H1 (cell line): Measurements from ENCODE around the gene ADGB. TPM values are rescaled to one million over a fixed set of nuclear protein-coding genes. Genes with fewer than 3 reads are reported as not detected.

Source experiments
- CTCF ChIA-PET: fragments of 300-600 bp; sonication (Branson Sonifier 250); formaldehyde crosslinking; loops from one replicate; lab custom pipeline; 2021; ENCODE audit not compliant: partially characterized antibody; lab: Charles Lee
- POLR2A ChIA-PET: fragments of 300-600 bp; sonication (Branson Sonifier 250); formaldehyde crosslinking; loops from one replicate; lab custom pipeline; 2021; ENCODE audit warnings: inconsistent platforms; ENCODE audit not compliant: partially characterized antibody; lab: Charles Lee
- DNase-seq, 2 experiments: peaks; one replicate each; pipeline versions ENCODE4 v3.0.0 to v3.0.0-alpha.2; 2010 to 2022; ENCODE audit warnings: low spot score in 2 of 2, low read depth in 1 of 2, mixed read lengths in 1 of 2
- FAIRE-seq: peaks from 2 replicates; lab custom pipeline; 2011; peaks lifted over from hg19 to GRCh38; lab: Jason Lieb, UNC
- H2AFZ ChIP-seq: 2 replicates; pipeline ENCODE4 v1.8.1; 2012; ENCODE audit warnings: low read length, inconsistent platforms
- H2AK5ac ChIP-seq: 2 replicates; pipeline ENCODE4 v1.6.1; 2013; ENCODE audit warnings: low read depth, low read length
- H2BK120ac ChIP-seq: replicated peaks from 2 replicates; pipeline ENCODE3; 2013; ENCODE audit warnings: low read depth, low read length, inconsistent platforms
- H2BK12ac ChIP-seq: 2 replicates; pipeline ENCODE4 v1.6.1; 2013; ENCODE audit warnings: low read depth, low read length
- H2BK15ac ChIP-seq: 2 replicates; pipeline ENCODE4 v1.6.1; 2013; ENCODE audit warnings: low read length
- H2BK20ac ChIP-seq: 2 replicates; pipeline ENCODE4 v1.6.1; 2013; ENCODE audit warnings: low read length
- H2BK5ac ChIP-seq: 2 replicates; pipeline ENCODE4 v1.6.1; 2013; ENCODE audit warnings: low read depth, low read length
- H3K14ac ChIP-seq: 2 replicates; pipeline ENCODE4 v1.6.1; 2013; ENCODE audit warnings: inconsistent platforms; ENCODE audit not compliant: insufficient read length
- H3K18ac ChIP-seq: 2 replicates; pipeline ENCODE4 v1.6.1; 2013; ENCODE audit warnings: low read length; ENCODE audit errors: extremely low read depth
- H3K23ac ChIP-seq: 2 replicates; pipeline ENCODE4 v1.6.1; 2013; ENCODE audit warnings: inconsistent platforms; ENCODE audit not compliant: insufficient read length
- H3K23me2 ChIP-seq: 2 replicates; pipeline ENCODE4 v1.6.1; 2013; ENCODE audit warnings: low read depth, low read length
- H3K27ac ChIP-seq: 2 replicates; pipeline ENCODE4 v1.6.1; 2011; ENCODE audit warnings: low read depth, low read length, inconsistent platforms
- H3K27me3 ChIP-seq, 4 experiments: replicated peaks in 1 of 4; 1 replicate in 1 of 4; 2 replicates in 3 of 4; pipeline versions ENCODE4 v1.6.1 to v1.8.1; 2011 to 2013; ENCODE audit warnings: low read length in 3 of 4, mild to moderate bottlenecking in 3 of 4, inconsistent platforms in 2 of 4, mixed read lengths in 2 of 4, moderate library complexity in 1 of 4; ENCODE audit not compliant: control insufficient read depth in 3 of 4, insufficient read depth in 3 of 4; ENCODE audit errors: extremely low read depth in 1 of 4
- H3K36me3 ChIP-seq, 4 experiments: 2 replicates each; pipeline versions ENCODE4 v1.6.1 to v1.8.1; 2011 to 2013; ENCODE audit warnings: mild to moderate bottlenecking in 4 of 4, low read length in 3 of 4, moderate library complexity in 2 of 4, control low read depth in 1 of 4, inconsistent platforms in 1 of 4; ENCODE audit not compliant: insufficient read depth in 4 of 4, control insufficient read depth in 2 of 4
- H3K4ac ChIP-seq: replicated peaks from 2 replicates; pipeline ENCODE3; 2013; ENCODE audit warnings: low read length, low read depth, mixed read lengths, inconsistent platforms; ENCODE audit not compliant: insufficient read length
- H3K4me1 ChIP-seq, 4 experiments: replicated peaks in 1 of 4; 1 replicate in 1 of 4; 2 replicates in 3 of 4; pipeline versions ENCODE4 v1.6.1 to v1.8.1; 2011 to 2013; ENCODE audit warnings: low read length in 3 of 4, inconsistent platforms in 2 of 4, mixed read lengths in 1 of 4; ENCODE audit not compliant: insufficient read depth in 4 of 4, control insufficient read depth in 3 of 4
- H3K4me2 ChIP-seq, 2 experiments: 2 replicates each; pipeline versions ENCODE4 v1.6.1 to v1.8.1; 2011 to 2013; ENCODE audit warnings: low read depth in 2 of 2, low read length in 2 of 2, control low read depth in 1 of 2, inconsistent platforms in 1 of 2, mild to moderate bottlenecking in 1 of 2; ENCODE audit not compliant: insufficient read depth in 1 of 2
- H3K4me3 ChIP-seq, 4 experiments: fragments of 200-600, 300-600 bp in 1 of 4; sonication (generic), shearing (Covaris generic), sonication (Bioruptor Twin) in 1 of 4; 2 replicates each; pipeline versions ENCODE4 v1.5.1 to v1.8.1; 2011 to 2016; ENCODE audit warnings: low read length in 4 of 4, low read depth in 3 of 4, control low read depth in 2 of 4, inconsistent platforms in 2 of 4, mild to moderate bottlenecking in 2 of 4, mixed read lengths in 1 of 4, moderate library complexity in 1 of 4; ENCODE audit not compliant: insufficient read depth in 2 of 4; ENCODE audit errors: extremely low read depth in 1 of 4
- H3K56ac ChIP-seq: replicated peaks from 2 replicates; pipeline ENCODE3; 2013; ENCODE audit warnings: low read depth, mild to moderate bottlenecking, mixed read lengths, low read length, inconsistent platforms; ENCODE audit not compliant: insufficient read length
- H3K79me1 ChIP-seq: 2 replicates; pipeline ENCODE4 v1.6.1; 2013; ENCODE audit warnings: low read depth, low read length, control low read depth
- H3K79me2 ChIP-seq, 2 experiments: 2 replicates each; pipeline versions ENCODE4 v1.6.1 to v1.8.1; 2012 to 2013; ENCODE audit warnings: low read length in 2 of 2, mild to moderate bottlenecking in 2 of 2, inconsistent platforms in 1 of 2; ENCODE audit not compliant: insufficient read depth in 2 of 2, control insufficient read depth in 1 of 2
- H3K9ac ChIP-seq, 4 experiments: replicated peaks in 1 of 4; 1 replicate in 1 of 4; 2 replicates in 3 of 4; pipeline versions ENCODE4 v1.6.1 to v1.8.1; 2011 to 2013; ENCODE audit warnings: low read depth in 3 of 4, low read length in 3 of 4, control low read depth in 2 of 4, mild to moderate bottlenecking in 2 of 4, moderate library complexity in 2 of 4, inconsistent platforms in 1 of 4; ENCODE audit errors: extremely low read depth in 1 of 4
- H3K9me3 ChIP-seq, 2 experiments: 2 replicates each; pipeline versions ENCODE4 v1.6.1 to v1.8.1; 2012 to 2013; ENCODE audit warnings: mild to moderate bottlenecking in 2 of 2, moderate library complexity in 2 of 2, control low read depth in 1 of 2, inconsistent platforms in 1 of 2, low read depth in 1 of 2, low read length in 1 of 2, mixed read lengths in 1 of 2; ENCODE audit not compliant: insufficient read depth in 2 of 2
- H4K20me1 ChIP-seq, 2 experiments: replicated peaks in 1 of 2; 2 replicates each; pipeline versions ENCODE3 to v1.8.1; 2011 to 2013; ENCODE audit warnings: inconsistent platforms in 2 of 2, low read length in 2 of 2, mild to moderate bottlenecking in 1 of 2; ENCODE audit not compliant: insufficient read depth in 2 of 2, control insufficient read depth in 1 of 2
- H4K5ac ChIP-seq: 2 replicates; pipeline ENCODE4 v1.6.1; 2013; ENCODE audit warnings: low read length, low read depth, mixed read lengths, inconsistent platforms; ENCODE audit not compliant: insufficient read length
- H4K8ac ChIP-seq: 2 replicates; pipeline ENCODE4 v1.8.0; 2013; ENCODE audit warnings: mild to moderate bottlenecking, moderate library complexity, low read length, inconsistent platforms; ENCODE audit not compliant: insufficient read depth; ENCODE audit errors: extremely low read depth
- H4K91ac ChIP-seq: replicated peaks from 2 replicates; pipeline ENCODE3; 2013; ENCODE audit warnings: low read length, mixed read lengths, inconsistent platforms; ENCODE audit not compliant: insufficient read length
- CEBPB ChIP-seq: IDR thresholded peaks from 2 replicates; pipeline ENCODE4 v1.6.1; 2012; ENCODE audit warnings: low read depth, low read length
- RNF2 ChIP-seq: fragments of 200-900, 300-1000 bp; sonication (generic); IDR thresholded peaks from 2 replicates; pipeline ENCODE4 v1.7.1; 2016; ENCODE audit warnings: borderline replicate concordance, low read depth, mild to moderate bottlenecking, antibody characterized with exemption, low read length; ENCODE audit not compliant: poor library complexity, severe bottlenecking; ENCODE audit errors: missing control alignments
- WGBS, 2 experiments: shearing (Covaris generic) in 1 of 2; methylation state at CpG; one replicate each; pipeline versions ENCODE4 v1.1.6 to v1.1.7; 2013 to 2015; ENCODE audit warnings: low lambda C conversion rate in 2 of 2, mixed read lengths in 2 of 2, inconsistent platforms in 1 of 2, low coverage in 1 of 2, missing lambda C conversion rate in 1 of 2; ENCODE audit not compliant: insufficient replicate concordance in 2 of 2, insufficient coverage in 1 of 2, insufficient read length in 1 of 2; ENCODE audit errors: extremely low coverage in 1 of 2, missing lambda C conversion rate in 1 of 2; 5-methylcytosine and 5-hydroxymethylcytosine counted together
- polyA plus RNA-seq, 7 experiments: library from polyadenylated mRNA; depleted of rRNA in 3 of 7; stranded (reverse) in 5 of 7; unstranded in 2 of 7; fragments of >200 nt in 5 of 7; fragments of 200-250 nt in 2 of 7; gene quantifications; 1 replicate in 5 of 7; 2 replicates in 1 of 7; 4 replicates in 1 of 7; pipeline versions ENCODE4 v1.2.1 to v1.2.3, GENCODE V29; 2011 to 2013; ENCODE audit warnings: missing spikeins in 2 of 7, mixed read lengths in 2 of 7
- total RNA-seq: library from RNA; stranded (reverse); fragmentation: NEBNext Ultra II Directional; extraction: Animal tissue kit (Norgen Biotek cat#: 25700); gene quantifications from 2 replicates; pipeline ENCODE4 v1.2.1, GENCODE V29; 2021

Gene ADGB
- total and polyA plus RNA-seq, 2 of the 8 experiments (the other 6 are each of a cell fraction or from before 2014, with no cell fraction given): not detected

DNA sequence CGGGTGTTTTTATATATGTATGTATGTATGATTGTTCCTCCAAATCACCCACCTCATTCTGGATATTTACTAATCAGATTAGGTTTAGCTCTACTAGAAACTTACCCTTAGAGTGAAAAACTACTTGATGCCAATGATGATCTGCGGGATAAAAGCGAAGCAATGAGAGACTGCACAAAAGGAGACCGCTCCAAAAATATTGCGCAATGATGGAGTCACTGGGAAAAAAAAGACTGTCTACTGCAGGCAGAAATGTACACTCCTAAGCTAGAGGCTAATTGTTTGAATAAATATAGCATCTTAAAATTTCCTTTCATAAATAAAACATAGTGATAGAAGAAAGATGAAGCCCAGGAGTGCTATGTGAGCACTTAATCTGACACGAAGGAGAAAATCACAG lies 47.9 kb upstream of the ADGB start:
- FAIRE-seq (no peak), DNase-seq (no peak)
- TF ChIP-seq CEBPB (peak; percentile 91), RNF2 (no peak)
- no peak overlapping the region for H3K14ac ChIP-seq
- H3K27me3 ChIP-seq: no peaks in the 10 kb centered on the region
- no peak overlapping the region for H3K56ac ChIP-seq
- H3K4me1 ChIP-seq: no peaks in the 10 kb centered on the region
- H3K4me2 ChIP-seq: no peak overlapping the region
- no peak overlapping the region for H2AFZ ChIP-seq
- no peak overlapping the region for H3K23ac ChIP-seq
- ChIA-PET POLR2A (no interaction called here), CTCF (interaction anchor here (0.9 to 1.5 kb wide), 2 partner anchors 13 to 622 kb away, joined by 3 to 5 read pairs; no protein-coding TSS in a partner anchor)
- 95% methylated on average over 6 of the region's 6 CpGs; no CpG with 5 or more reads in 1 of the 2 experiments for WGBS, 2 experiments
- H3K27ac ChIP-seq: no peak overlapping the region
- no peak overlapping the region for H3K18ac ChIP-seq
- no peak overlapping the region for H2BK20ac ChIP-seq
- no peaks in the 10 kb centered on the region for H3K9me3 ChIP-seq
- no peak overlapping the region for H4K91ac ChIP-seq
- H2AK5ac ChIP-seq: no peak overlapping the region
- no peaks in the 10 kb centered on the region for H3K79me2 ChIP-seq
- no peak overlapping the region for H2BK5ac ChIP-seq
- H3K4ac ChIP-seq: no peak overlapping the region
- H3K79me1 ChIP-seq: no peaks in the 10 kb centered on the region
- no peak overlapping the region for H4K8ac ChIP-seq
- H3K23me2 ChIP-seq: no peaks in the 10 kb centered on the region
- no peak overlapping the region for H2BK12ac ChIP-seq
- H3K9ac ChIP-seq: no peak overlapping the region
- H2BK120ac ChIP-seq: no peak overlapping the region
- H4K20me1 ChIP-seq: no peaks in the 10 kb centered on the region
- no peak overlapping the region for H4K5ac ChIP-seq
- H3K4me3 ChIP-seq: no peak overlapping the region
- peaks cover 0 to 7% (median 1%) of the 10 kb centered on the region in 4 experiments; a peak in 3 of 8 replicates for H3K36me3 ChIP-seq
- no peak overlapping the region for H2BK15ac ChIP-seq
